Loucy (cell line): Measurements from ENCODE around the gene QPRT.

Source experiments
- EZH2phosphoT487 ChIP-seq: fragments of 200-600 bp; IDR thresholded peaks from 2 replicates; pipeline ENCODE4 v1.6.1; 2018; ENCODE audit warnings: antibody characterized with exemption, mild to moderate bottlenecking, moderate library complexity, borderline replicate concordance
- TF ChIP-seq, protein P1 (sequence below): fragments of 200-600 bp; sonication (generic); conservative IDR thresholded peaks from 2 replicates; pipeline ENCODE4 v1.5.1; 2014; ENCODE audit warnings: mild to moderate bottlenecking, antibody characterized with exemption, low read length

DNA sequence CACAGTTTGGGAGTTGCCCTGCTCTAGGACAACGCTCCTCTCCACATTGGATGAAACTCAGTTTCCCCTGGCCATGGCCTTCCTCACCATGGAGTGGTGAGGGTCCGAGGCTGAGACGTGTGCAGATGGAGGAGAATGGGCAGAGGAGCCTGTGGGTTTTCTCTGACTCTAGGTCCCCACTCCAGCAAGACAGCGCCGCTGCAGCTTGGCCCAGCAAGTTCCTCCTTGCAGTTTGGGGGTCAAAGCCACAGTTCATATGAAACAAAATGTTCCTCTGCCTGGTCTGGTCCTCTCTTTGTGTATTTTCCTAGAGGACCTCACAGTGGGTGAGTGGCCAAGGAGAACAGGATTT lies 64.5 kb downstream of the QPRT start:
- TF ChIP-seq, protein P1, sequence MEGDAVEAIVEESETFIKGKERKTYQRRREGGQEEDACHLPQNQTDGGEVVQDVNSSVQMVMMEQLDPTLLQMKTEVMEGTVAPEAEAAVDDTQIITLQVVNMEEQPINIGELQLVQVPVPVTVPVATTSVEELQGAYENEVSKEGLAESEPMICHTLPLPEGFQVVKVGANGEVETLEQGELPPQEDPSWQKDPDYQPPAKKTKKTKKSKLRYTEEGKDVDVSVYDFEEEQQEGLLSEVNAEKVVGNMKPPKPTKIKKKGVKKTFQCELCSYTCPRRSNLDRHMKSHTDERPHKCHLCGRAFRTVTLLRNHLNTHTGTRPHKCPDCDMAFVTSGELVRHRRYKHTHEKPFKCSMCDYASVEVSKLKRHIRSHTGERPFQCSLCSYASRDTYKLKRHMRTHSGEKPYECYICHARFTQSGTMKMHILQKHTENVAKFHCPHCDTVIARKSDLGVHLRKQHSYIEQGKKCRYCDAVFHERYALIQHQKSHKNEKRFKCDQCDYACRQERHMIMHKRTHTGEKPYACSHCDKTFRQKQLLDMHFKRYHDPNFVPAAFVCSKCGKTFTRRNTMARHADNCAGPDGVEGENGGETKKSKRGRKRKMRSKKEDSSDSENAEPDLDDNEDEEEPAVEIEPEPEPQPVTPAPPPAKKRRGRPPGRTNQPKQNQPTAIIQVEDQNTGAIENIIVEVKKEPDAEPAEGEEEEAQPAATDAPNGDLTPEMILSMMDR: no peak
- no peak for TF ChIP-seq EZH2phosphoT487
